Stimulated activated CD8-positive, alpha-beta memory T cell treated with anti-CD3 and anti-CD28 coated beads, Interleukin-12 subunit alpha, Interleukin-12 subunit beta, amount 100 ng/mL, for 1 hour (primary cell): Measurements from ENCODE around the gene ATP4A.

Experiments
- DNase-seq: peaks from one replicate; pipeline ENCODE4 v3.0.0-alpha.2; 2020; ENCODE audit warnings: low read depth

The ATP4A gene

GRCh38 chr19:35524181-35524837 is 39.1 kb downstream of the ATP4A start:
- no peak for DNase-seq

- no peak for DNase-seq
Observed at GRCh38 chr19:35522745-35523327, 40.6 kb downstream of the ATP4A start.

- DNase-seq = no peak
Observed at GRCh38 chr19:35521124-35521743, 42.2 kb downstream of the ATP4A start.

GRCh38 chr19:35519291-35519690 is 44.2 kb downstream of the ATP4A start:
- no peak for DNase-seq

GRCh38 chr19:35518313-35518712 is 45.1 kb downstream of the ATP4A start:
- DNase-seq = no peak

- no peak for DNase-seq
Observed at GRCh38 chr19:35517342-35517741, 46.1 kb downstream of the ATP4A start.

GRCh38 chr19:35516310-35516709 is 47.1 kb downstream of the ATP4A start:
- DNase-seq = no peak

- DNase-seq = no peak
Observed at GRCh38 chr19:35514282-35514809, 49.1 kb downstream of the ATP4A start.

- DNase-seq = no peak
Observed at GRCh38 chr19:35513628-35514281, 49.7 kb downstream of the ATP4A start, which contains the start of gene DMKN. TSS of gene DMKN (minus strand) at chr19:35513649. CDS start at chr19:35513475, 174 bp downstream.

GRCh38 chr19:35512831-35513627 is 50.4 kb downstream of the ATP4A start:
- DNase-seq = no peak

- DNase-seq = no peak
Observed at GRCh38 chr19:35511337-35511736, 52.1 kb downstream of the ATP4A start.

- DNase-seq = no peak
Observed at GRCh38 chr19:35510626-35510964, 52.9 kb downstream of the ATP4A start.

- DNase-seq = peak; percentile 61
Observed at GRCh38 chr19:35509861-35510625, 53.4 kb downstream of the ATP4A start.

GRCh38 chr19:35509018-35509652 is 54.3 kb downstream of the ATP4A start:
- peak; percentile 11 for DNase-seq

GRCh38 chr19:35508129-35508528 is 55.3 kb downstream of the ATP4A start:
- no peak for DNase-seq

- no peak for DNase-seq
Observed at GRCh38 chr19:35507561-35507960, 55.9 kb downstream of the ATP4A start.

GRCh38 chr19:35506011-35506410 is 57.4 kb downstream of the ATP4A start:
- DNase-seq = no peak

GRCh38 chr19:35502751-35503150 is 60.7 kb downstream of the ATP4A start:
- DNase-seq = no peak

- no peak for DNase-seq
Observed at GRCh38 chr19:35501684-35502083, 61.8 kb downstream of the ATP4A start.

GRCh38 chr19:35500611-35501010 is 62.8 kb downstream of the ATP4A start:
- DNase-seq = no peak
